A673 (cell line): ENCODE measurements around the gene TTLL8.

Experiments
- EZH2 ChIP-seq: fragments of 200-600 bp; sonication (generic); IDR thresholded peaks from 2 replicates; pipeline ENCODE4 v1.6.1; 2017; ENCODE audit warnings: borderline replicate concordance, low read depth, mild to moderate bottlenecking, mixed read lengths, antibody characterized with exemption, low read length; ENCODE audit not compliant: poor library complexity, severe bottlenecking
- TF ChIP-seq, protein P1 (sequence below): fragments of 300-800, 200-600 bp; sonication (generic); conservative IDR thresholded peaks from 2 replicates; pipeline ENCODE4 v1.5.1; 2017; ENCODE audit warnings: low read depth, mild to moderate bottlenecking, antibody characterized with exemption, low read length, moderate library complexity, mixed read lengths

DNA sequence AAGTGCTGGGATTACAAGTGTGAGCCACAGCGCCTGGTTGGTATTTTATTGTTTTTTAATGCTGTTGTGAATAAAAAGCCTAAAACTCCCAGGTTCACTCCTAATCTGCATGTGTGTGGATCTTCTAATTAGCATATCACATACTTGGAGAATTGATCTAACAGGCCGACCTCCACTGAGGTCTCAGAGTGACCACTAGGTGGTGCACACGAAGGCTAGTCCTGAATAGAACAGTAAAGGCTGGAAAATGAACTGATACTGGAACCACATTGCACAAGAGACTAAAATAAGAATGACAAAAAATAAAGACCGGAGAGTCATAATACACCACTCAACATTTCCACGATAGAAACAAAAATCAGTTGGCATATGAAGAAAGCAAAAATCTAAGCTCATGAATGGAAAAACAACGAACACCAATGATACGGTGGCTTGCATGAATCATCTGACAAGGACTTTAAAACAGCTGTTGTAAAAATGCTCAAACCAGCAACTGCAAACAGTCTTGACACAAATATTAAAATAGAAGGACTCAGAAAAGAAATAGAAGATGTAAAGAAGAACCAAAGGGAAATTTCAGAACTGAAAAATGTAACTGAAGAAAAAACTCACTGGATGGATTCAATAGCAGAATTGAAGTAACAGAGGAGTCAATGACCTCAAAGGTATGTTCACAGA, 78.4 kb downstream of the TTLL8 start:
- TF ChIP-seq, protein P1, sequence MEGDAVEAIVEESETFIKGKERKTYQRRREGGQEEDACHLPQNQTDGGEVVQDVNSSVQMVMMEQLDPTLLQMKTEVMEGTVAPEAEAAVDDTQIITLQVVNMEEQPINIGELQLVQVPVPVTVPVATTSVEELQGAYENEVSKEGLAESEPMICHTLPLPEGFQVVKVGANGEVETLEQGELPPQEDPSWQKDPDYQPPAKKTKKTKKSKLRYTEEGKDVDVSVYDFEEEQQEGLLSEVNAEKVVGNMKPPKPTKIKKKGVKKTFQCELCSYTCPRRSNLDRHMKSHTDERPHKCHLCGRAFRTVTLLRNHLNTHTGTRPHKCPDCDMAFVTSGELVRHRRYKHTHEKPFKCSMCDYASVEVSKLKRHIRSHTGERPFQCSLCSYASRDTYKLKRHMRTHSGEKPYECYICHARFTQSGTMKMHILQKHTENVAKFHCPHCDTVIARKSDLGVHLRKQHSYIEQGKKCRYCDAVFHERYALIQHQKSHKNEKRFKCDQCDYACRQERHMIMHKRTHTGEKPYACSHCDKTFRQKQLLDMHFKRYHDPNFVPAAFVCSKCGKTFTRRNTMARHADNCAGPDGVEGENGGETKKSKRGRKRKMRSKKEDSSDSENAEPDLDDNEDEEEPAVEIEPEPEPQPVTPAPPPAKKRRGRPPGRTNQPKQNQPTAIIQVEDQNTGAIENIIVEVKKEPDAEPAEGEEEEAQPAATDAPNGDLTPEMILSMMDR = peak; percentile 58
- no peak for TF ChIP-seq EZH2
